OCI-LY7 (cell line): ENCODE results near the gene GSK3A. TPM values are rescaled to one million over a fixed set of nuclear protein-coding genes. Genes with fewer than 3 reads are reported as not detected.
A peak's percentile ranks its signal among the peaks of the same experiment; 100 is the strongest.

ENCODE experiments used
- BruUV-seq: library from RNA; stranded (reverse); fragments of 400-500 nt; replicated peaks from 2 replicates; lab custom pipeline; 2021; lab: Mats Ljungman, UMichigan
- CTCF ChIA-PET: fragments of 300-600 bp; sonication (Branson Sonifier 250); formaldehyde crosslinking; loops from one replicate; lab custom pipeline; 2022; ENCODE audit warnings: antibody characterized with exemption; ENCODE audit not compliant: unreplicated experiment; lab: Charles Lee
- POLR2A ChIA-PET: fragments of 300-600 bp; sonication (Branson Sonifier 250); formaldehyde crosslinking; loops from one replicate; lab custom pipeline; 2022; ENCODE audit warnings: antibody characterized with exemption; lab: Charles Lee
- DNase-seq: peaks from one replicate; pipeline ENCODE4 v3.0.0-alpha.2; 2015; ENCODE audit warnings: low spot score
- H2AFZ ChIP-seq: fragments of 200-600 bp; sonication (generic), shearing (Covaris generic); 2 replicates; pipeline ENCODE4 v1.6.1; 2014; ENCODE audit warnings: mild to moderate bottlenecking, antibody characterized with exemption, low read length, moderate library complexity
- H3K27ac ChIP-seq: fragments of 200-600 bp; sonication (generic); 2 replicates; pipeline ENCODE4 v1.5.1; 2014; ENCODE audit warnings: mixed run types, low read depth, mild to moderate bottlenecking, moderate library complexity, low read length, inconsistent platforms; ENCODE audit not compliant: poor library complexity, severe bottlenecking
- H3K36me3 ChIP-seq: fragments of 200-600 bp; sonication (generic); 2 replicates; pipeline ENCODE4 v1.6.1; 2014; ENCODE audit warnings: mild to moderate bottlenecking, antibody characterized with exemption, low read length, moderate library complexity, mixed read lengths; ENCODE audit not compliant: insufficient read depth
- H3K4me1 ChIP-seq: fragments of 200-600 bp; sonication (generic); 2 replicates; pipeline ENCODE4 v1.5.1; 2014; ENCODE audit warnings: mild to moderate bottlenecking, low read length; ENCODE audit not compliant: insufficient read depth, poor library complexity, severe bottlenecking
- H3K4me2 ChIP-seq: fragments of 200-600 bp; sonication (generic); 2 replicates; pipeline ENCODE4 v1.6.1; 2014; ENCODE audit warnings: mild to moderate bottlenecking, low read length
- H3K4me3 ChIP-seq: fragments of 200-600 bp; sonication (generic); 2 replicates; pipeline ENCODE4 v1.5.1; 2014; ENCODE audit warnings: mild to moderate bottlenecking, low read depth, low read length; ENCODE audit not compliant: poor library complexity, severe bottlenecking
- H3K79me2 ChIP-seq: fragments of 200-600 bp; sonication (generic); 2 replicates; pipeline ENCODE4 v1.6.1; 2016; ENCODE audit warnings: low read depth, mild to moderate bottlenecking, low read length, moderate library complexity, mixed read lengths; ENCODE audit not compliant: insufficient read depth
- H3K9me2 ChIP-seq: fragments of 200-600 bp; sonication (generic); 2 replicates; pipeline ENCODE4 v1.6.1; 2016; ENCODE audit warnings: mild to moderate bottlenecking, low read length, mixed read lengths; ENCODE audit not compliant: insufficient read depth
- H3K9me3 ChIP-seq: fragments of 200-600 bp; sonication (generic); 2 replicates; pipeline ENCODE4 v1.6.1; 2014; ENCODE audit warnings: mild to moderate bottlenecking, mixed run types, low read length, mixed read lengths
- H4K20me1 ChIP-seq: fragments of 200-600 bp; sonication (generic); 2 replicates; pipeline ENCODE4 v1.6.1; 2014; ENCODE audit warnings: mild to moderate bottlenecking, antibody characterized with exemption, low read length, moderate library complexity, mixed read lengths; ENCODE audit not compliant: insufficient read depth
- CTCF ChIP-seq: fragments of 200-600 bp; sonication (generic); conservative IDR thresholded peaks from 2 replicates; pipeline ENCODE4 v1.5.1; 2014; ENCODE audit warnings: mild to moderate bottlenecking, antibody characterized with exemption, low read length, moderate library complexity, mixed read lengths
- EZH2phosphoT487 ChIP-seq: fragments of 200-600 bp; sonication (generic); IDR thresholded peaks from 2 replicates; pipeline ENCODE4 v1.6.1; 2018; ENCODE audit warnings: low read depth, borderline replicate concordance, mild to moderate bottlenecking, mixed run types, antibody characterized with exemption, low read length, moderate library complexity, mixed read lengths
- intact Hi-C: fragments of 100-400 bp; cut with micrococcal nuclease; formaldehyde crosslinking; loops from one replicate; pipeline ENCODE4 v1.10.0; 2022; ENCODE audit not compliant: unreplicated experiment
- total RNA-seq, 2 experiments: library from RNA; depleted of rRNA in 1 of 2; stranded (reverse); fragments of >200 nt in 1 of 2; shearing (Covaris generic) in 1 of 2; gene quantifications; 2 replicates each; pipeline ENCODE4 v1.2.3, GENCODE V29; 2014 to 2022

Gene GSK3A
- total RNA-seq, 2 experiments from 2014 or later, result 20.9 to 29.2 TPM

GRCh38 chr19:42188665-42189064, 53.7 kb downstream of the GSK3A start:
- Histone ChIP-seq H3K4me2 (no peak overlapping the region), H2AFZ (no peak overlapping the region), H4K20me1 (no peaks in the 10 kb centered on the region), H3K27ac (no peak overlapping the region), H3K36me3 (no peaks in the 10 kb centered on the region), H3K9me2 (no peaks in the 10 kb centered on the region), H3K9me3 (no peaks in the 10 kb centered on the region), H3K4me3 (no peak overlapping the region), H3K4me1 (peaks cover 20% of the 10 kb centered on the region), H3K79me2 (no peaks in the 10 kb centered on the region)
- ChIA-PET CTCF (no interaction called here), POLR2A (no interaction called here)
- no peak for DNase-seq
- no TSS peak for BruUV-seq
- intact Hi-C loops, result no loop called here
- TF ChIP-seq CTCF, result no peak
- TF ChIP-seq EZH2phosphoT487, result no peak

- intact Hi-C loops, result no loop called here
- DNase-seq, result peak; percentile 70
- Histone ChIP-seq H4K20me1 (no peaks in the 10 kb centered on the region), H3K4me1 (peaks cover 39% of the 10 kb centered on the region), H3K4me2 (peak overlapping the region; percentile 13; the same call in 1 of the 2 replicates), H3K4me3 (no peak overlapping the region), H2AFZ (peak overlapping the region; percentile 56; the same call in 1 of the 2 replicates), H3K9me3 (no peaks in the 10 kb centered on the region), H3K79me2 (no peaks in the 10 kb centered on the region), H3K36me3 (no peaks in the 10 kb centered on the region), H3K27ac (no peak overlapping the region), H3K9me2 (no peaks in the 10 kb centered on the region)
- ChIA-PET CTCF (interaction anchor here (0.9 kb wide), 1 partner anchor 9 kb away, joined by 3 read pairs; no protein-coding TSS in a partner anchor), POLR2A (interaction anchor here (0.5 kb wide), 1 partner anchor 95 kb away, joined by 3 read pairs; no protein-coding TSS in a partner anchor)
- TF ChIP-seq CTCF, result no peak
- no peak for TF ChIP-seq EZH2phosphoT487
- no TSS peak for BruUV-seq
Observed at GRCh38 chr19:42185277-42185676, 57.1 kb downstream of the GSK3A start.

GRCh38 chr19:42184401-42184861, 58.0 kb downstream of the GSK3A start:
- Histone ChIP-seq H3K79me2 (no peaks in the 10 kb centered on the region), H3K4me1 (peaks cover 39% of the 10 kb centered on the region), H3K9me2 (no peaks in the 10 kb centered on the region), H3K27ac (no peak overlapping the region), H3K4me2 (no peak overlapping the region), H2AFZ (no peak overlapping the region; the same call in 1 of the 2 replicates), H3K9me3 (no peaks in the 10 kb centered on the region), H3K4me3 (no peak overlapping the region), H3K36me3 (no peaks in the 10 kb centered on the region), H4K20me1 (no peaks in the 10 kb centered on the region)
- BruUV-seq, result no TSS peak
- peak; percentile 82 for DNase-seq
- intact Hi-C loops, result loop anchor here (1.0 kb wide), 2 partner anchors 51 to 76 kb away; no protein-coding TSS in a partner anchor
- ChIA-PET CTCF (interaction anchor here (0.9 kb wide), 1 partner anchor 8 kb away, joined by 3 read pairs; no protein-coding TSS in a partner anchor), POLR2A (no interaction called here)
- no peak for TF ChIP-seq EZH2phosphoT487
- TF ChIP-seq CTCF, result peak; percentile 99
